GM18499 (cell line): ENCODE data around the gene DTNBP1.

Experiments used
- ATAC-seq: cut with Tn5 transposase; IDR thresholded peaks from one replicate; pipeline ENCODE4 v1.9.1; 2021; ENCODE audit warnings: moderate number of reproducible peaks; ENCODE audit not compliant: insufficient read depth, unreplicated experiment

The DTNBP1 gene

DNA sequence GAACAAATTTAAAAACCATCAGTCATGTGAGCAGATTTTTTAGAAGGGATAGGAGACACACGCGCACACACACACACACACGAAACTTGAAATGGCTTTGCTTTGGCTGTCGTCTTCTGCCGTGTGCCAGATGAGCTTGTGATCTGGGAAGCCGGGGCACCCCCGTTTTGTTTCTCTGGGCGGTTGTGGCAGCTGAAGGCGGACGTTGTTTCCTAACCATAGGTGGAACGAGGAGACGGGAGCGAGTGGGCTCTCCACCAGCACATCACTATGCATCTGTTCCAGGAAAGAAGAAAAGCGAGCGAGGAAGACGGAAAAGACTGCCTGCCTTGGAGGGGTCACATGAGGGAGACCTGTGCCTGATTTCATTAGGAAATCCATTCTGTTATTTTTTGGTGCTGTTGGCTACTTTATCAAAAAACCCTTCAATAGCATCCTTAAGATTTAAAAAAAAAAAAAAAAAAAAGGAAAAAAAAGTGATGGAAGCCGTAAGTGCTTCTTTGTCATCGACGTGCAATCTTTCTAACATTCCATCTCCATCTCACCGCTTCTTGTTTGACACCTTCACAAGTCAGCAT lies 142.1 kb downstream of the DTNBP1 start:
- ATAC-seq: no peak

DNA sequence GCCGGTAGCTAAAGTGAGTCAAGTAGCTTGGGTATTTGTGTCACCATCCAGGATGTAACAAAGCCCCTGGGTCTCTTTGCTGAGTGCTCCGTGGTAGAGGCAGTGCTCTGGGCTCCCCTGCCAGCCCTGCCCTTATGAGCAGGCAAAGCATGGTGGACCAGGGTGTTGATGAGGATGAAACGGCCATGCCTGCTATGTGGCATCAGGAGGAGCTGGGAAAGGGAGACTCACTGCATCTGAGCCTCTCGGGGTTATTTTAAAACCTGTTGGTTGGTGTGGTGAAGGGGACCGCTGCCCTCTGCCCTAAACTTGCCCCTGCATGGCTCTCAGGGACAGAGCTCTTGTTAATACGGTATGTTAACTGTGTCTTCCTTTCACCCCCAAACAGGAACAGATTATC lies 143.1 kb downstream of the DTNBP1 start:
- ATAC-seq: no peak

DNA sequence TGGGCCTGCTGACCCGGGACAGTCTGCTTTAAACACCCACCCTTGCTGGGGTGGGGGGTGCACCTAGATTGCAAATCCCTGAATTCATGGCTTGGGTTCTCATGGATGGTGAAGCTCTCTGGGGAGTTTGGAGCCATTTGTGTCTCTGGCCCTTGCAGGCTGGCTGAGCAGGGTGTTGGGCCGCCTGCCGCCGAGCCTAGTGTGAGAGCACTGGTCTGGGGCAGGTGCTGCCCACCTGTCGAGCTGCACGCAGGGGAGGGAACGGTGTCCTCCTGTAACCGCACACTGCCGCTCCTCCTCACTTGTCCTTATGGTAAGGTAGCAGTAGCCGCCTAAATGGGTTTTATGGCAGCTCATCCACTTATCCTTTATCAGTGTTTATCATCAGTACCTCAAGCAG lies 143.9 kb downstream of the DTNBP1 start:
- ATAC-seq: no peak

DNA sequence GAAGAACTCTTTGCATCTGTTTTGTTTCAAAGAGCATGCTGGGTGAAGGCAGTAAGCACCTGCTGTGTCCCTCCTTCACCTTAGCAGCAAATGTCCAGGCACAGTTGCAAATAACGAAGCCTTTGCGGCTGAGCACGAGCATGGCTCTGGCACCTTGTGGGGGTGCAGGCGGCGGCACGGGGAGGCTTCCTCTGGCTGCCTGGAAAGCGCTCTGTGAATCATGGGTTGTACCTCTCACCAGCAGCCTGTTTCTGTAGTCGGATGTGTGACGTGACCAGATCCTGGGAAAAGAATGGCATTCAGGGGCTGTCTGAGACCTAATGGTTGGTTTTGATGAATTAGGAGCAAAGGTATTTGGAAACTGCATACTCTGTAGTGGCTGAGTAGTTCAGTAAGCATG lies 144.8 kb downstream of the DTNBP1 start:
- ATAC-seq: no peak

DNA sequence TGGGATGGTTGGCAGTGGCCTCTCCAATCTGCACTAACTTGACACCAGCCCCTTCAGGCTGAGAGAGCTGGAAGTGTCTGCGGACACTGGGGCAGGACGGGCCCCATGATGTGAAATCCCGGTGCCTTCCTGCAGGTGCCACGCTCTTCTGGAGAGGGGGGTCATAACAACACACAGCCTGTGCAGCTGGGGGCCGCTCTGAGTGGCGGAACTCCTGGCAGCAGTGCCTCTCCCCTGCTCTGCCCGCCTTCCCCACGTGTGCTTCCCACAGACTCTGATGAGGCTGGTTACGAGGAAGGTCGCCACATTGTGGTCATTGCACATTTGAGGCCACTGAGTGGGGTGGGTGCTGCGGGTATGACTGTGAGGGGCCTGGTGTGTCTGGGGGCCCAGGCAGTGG lies 145.2 kb downstream of the DTNBP1 start:
- no peak for ATAC-seq

DNA sequence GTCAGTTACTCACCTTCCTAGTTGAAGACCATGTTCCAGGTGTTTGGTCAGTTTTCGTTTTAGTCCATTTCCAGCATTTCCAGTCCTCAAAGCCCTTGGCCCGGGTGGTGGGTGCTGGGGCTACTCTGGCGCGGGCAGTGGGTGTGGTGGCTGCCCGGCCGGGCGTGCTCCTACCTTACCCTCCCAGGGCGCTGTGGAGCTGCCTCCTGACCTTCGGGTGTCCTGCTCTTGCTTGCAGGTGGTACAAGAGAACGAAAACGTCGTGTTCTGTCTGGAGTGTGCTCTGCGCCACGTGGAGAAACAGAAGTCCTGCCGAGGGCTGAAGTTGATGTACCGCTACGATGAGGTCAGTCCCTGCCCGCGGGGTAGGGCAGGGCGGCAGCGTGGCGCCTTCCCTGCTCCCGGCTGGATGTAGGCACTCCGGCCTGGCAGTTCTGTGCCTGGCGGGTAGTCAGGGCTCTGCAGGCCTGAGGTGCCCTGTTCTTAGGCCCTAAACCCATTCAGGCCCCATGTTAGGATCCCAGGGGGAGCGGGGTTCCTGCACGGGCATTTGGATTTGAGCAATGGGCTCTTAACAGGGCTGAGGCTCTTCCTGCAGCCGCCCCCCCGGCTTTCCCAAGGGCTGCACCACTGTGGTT lies 145.8 kb downstream of the DTNBP1 start:
- ATAC-seq: no peak

DNA sequence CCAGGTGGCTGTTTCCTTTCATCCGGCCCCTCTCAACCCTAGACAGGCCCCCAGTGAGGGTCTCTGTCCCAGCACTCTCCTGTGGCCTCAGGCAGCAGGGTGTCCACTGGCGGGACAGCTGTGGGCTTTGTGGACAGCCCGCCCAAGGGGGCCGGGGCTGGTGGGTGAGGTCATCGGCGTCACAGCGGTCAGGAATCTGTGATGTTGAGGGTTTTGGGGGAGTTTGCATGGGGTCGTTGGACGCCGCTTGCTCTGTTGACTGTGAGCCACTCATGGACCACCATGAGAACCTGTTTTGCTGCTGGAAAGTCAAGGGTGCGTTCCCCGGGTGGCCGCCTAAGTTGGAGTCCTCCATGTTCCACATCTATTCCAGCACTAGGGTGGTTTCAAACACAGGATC lies 146.4 kb downstream of the DTNBP1 start:
- no peak for ATAC-seq

DNA sequence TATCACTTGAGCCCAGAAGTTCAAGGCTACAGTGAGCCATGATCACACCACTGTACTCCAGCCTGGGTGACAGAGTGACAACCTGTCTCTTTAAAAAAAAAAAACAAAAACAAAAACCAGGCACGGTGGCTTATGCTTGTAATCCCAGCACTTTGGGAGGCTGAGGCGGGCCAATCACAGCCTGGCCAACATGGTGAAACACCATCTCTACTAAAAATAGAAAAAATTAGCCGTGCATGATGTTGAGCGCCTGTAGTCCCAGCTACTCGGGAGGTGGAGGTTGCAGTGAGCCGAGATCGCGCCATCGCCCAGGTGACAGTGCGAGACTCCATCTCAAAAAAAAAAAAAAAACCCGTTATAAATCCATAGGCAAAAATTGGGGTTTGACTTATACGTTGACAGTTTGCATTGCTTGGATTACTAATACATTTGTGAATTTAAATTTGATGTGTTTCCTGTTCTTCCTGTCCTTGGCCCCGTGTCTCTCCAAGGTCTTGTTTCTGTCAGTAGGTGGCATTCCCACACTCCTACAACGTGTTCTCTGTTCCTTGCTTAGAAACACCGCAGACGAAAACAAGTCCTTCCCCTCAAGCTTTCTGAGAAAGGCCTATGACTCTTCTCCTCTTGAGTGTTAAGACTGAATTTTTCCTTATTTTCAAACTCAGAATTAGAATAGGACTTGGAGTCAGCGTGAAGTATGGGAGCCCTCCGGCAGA lies 147.0 kb downstream of the DTNBP1 start:
- ATAC-seq: no peak

DNA sequence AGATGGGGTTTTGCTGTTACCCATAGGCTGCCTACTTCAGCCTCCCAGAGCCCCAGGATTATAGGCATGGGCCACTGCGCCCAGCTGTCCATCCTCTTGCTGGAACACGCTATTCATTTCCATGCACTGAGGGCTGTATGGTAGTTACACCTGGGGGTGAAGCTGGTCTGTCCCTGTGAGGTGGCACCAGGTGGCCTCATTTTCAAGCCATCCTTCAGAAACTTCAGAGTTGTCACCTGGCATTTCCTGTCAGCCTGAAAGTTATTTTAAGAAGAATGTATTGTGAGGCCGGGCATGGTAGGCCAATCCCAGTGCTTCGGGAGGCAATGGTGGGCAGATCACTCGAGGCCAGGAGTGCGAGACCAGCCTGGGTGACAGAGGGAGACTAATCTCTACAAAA lies 147.6 kb downstream of the DTNBP1 start:
- ATAC-seq: no peak

DNA sequence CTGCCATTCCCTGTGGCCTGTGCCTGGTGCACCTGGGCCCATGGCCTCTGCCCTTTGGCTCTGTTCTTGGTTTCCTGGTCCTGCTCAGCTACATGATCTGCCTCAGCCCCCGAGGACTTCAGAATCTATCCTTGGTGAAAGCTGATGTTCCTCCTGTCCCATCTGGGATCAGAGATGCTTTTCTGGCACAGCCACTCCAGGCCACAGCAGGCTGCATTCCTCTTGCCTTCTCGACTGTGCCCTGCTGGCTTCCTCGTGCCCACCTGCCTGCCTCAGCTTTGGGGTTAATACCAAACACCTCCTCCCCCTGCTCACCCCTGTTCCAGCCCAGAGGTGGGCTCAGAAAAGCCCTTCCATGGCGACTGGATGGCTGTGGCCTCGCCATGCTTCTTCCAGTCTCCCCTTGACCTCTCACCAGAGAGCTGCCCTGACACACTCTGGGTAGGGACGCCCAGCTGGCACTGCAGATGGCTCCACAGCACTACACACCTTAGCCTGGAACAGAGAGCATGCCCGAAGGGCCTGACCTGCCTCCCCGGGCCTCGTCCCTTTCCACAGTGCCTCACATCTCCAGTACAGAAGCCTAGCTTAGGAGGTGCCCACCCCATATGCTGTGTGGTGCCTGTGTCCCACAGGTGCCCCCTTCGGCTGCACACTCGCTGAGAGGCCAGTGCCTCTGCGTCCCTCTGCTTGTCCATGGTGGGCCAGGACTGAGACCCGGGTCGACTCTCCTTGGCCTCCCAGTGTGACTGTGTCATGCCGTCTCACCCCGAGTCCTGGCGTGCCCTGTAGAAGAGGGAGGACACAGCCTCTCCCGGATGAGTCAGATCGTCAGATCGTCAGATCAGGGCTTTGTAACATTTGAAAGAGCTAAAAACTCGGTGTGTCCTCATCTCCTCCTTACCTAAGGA lies 148.8 kb downstream of the DTNBP1 start:
- ATAC-seq: no peak

DNA sequence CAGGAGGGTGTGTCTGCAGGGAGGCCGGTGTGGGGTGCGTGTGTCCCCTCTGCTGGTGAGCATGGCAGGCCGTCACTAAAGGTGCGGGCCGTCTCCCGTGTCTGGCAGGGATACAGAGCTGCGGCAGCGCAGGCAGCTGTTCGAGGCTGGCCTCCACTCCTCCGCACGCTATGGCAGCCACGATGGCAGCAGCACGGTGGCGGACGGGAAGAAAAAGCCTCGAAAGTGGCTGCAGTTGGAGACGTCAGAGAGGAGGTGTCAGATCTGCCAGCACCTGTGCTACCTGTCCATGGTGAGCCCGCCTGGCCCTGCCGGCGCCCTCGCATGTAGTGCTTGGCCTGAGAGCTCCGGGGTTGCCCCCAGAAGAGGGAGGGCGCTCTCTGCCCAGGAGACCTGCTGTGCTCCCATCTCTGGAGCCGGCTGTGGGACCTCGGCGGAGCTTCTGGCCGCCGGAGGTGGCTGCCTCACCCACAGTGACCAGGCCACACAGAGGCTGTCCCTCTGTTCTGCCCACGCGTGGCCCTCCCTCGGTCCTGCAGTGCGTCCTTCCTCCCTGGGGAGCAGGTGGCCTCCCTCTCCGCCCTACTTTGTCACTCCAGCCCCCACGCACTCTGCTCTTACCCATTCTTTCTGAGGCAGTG lies 149.6 kb downstream of the DTNBP1 start:
- ATAC-seq: no peak

DNA sequence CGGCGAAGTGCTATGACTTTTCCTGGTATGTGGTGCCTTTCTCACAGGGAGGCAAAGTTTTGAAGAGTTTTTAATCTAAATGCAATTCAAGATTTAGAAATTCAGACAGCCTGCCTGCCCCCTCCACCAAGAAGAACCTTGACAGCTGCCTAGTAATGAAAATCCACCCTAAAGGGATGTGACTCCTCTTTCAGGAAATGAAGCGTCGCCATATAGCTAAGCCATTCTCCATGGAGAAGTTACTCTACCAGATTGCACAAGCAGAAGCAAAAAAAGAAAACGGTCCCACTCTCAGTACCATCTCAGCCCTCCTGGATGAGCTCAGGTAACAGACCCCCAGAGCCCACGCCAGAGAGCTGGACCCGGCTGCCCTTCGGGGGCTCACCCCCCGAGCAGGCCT lies 150.1 kb downstream of the DTNBP1 start:
- no peak for ATAC-seq

DNA sequence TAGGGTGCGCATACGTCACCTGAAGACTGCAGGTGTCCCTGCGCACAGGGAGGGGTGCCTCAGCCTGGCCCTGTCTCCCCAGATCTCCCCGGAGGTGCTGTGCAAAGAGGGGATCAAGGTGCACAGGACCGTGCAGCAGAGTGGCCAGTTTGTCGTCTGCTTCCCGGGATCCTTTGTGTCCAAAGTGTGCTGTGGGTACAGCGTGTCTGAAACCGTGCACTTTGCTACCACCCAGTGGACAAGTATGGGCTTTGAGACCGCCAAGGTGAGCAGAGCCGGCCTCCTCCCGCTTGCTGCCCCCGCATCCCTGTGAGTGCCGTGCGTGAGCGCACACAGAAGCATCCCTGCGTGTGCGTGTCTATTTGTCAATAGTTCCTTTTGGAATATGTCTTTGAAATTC lies 150.7 kb downstream of the DTNBP1 start:
- ATAC-seq: no peak

DNA sequence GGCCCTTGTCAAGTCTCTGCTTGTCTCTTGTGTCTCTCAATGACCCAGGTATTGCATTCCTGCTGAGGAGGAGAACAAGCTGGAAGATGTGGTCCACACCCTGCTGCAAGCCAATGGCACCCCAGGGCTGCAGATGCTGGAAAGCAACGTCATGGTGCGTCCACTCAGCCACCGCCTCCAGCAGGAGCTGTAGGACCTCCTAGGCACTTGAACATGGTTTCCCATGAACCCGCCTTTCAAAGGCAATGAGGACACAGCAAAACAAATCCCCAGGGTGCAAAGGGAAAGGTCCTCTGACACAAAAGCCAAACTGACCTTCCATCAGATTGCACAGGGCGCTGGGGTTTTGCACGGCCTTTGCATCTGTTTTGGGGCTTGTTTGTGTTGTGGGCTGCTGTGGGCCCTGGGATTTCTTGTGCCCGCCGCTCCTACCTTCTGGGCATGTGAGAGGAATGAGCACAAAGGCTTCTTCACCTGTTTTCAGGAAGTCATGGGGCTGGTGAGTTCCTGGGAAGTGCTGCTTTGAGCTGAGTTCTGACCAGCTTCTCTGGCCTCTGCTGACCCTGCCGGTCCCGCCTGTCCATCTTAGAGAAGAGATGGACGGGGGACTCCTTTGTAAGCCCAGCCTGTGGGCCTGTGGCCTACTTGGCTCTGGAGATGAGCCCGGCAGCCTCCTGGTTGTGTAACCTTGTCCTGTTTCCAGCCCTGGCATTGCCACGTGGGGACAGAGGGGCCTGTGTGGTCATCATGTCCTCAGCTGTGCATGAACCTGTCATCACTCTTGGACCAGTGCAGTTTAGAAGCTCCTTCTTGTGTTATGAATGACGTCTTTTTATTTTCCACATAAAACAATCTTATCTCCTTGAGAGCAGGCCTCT lies 151.3 kb downstream of the DTNBP1 start:
- ATAC-seq: no peak

DNA sequence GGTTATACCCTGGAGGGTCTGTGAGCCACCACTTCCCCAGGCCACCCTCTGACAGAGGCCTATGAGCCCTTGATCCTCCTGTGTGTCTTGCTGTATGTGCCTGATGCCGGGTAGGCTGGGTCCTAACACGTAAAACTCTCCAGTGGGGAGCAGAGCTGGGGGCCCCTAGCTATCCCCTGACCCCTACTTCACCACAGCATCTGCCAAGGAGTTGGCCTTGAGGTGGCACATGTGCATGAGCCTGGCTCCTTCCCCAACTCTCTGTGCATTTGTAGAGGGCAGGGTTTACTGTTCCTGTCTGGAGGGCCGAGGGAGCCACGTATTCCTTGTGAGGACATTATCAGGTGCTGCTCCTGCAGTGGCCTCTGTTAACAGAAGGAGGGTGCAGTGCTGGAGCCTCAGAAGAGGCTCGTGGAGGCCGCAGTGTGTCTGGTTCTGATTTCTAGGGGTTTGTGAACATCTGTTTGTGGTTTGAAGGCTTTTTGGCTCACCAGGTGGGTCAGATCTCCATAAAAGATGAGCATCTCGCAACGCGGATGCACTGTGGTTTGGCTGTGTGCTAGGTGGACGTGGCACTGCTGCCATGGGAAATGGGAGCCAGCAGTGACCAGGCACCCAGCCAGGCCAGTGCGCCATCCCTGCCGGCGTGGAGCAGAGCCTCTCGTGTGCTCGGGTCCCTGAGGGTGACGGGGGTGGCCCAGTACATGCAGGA lies 152.1 kb downstream of the DTNBP1 start:
- ATAC-seq: no peak

DNA sequence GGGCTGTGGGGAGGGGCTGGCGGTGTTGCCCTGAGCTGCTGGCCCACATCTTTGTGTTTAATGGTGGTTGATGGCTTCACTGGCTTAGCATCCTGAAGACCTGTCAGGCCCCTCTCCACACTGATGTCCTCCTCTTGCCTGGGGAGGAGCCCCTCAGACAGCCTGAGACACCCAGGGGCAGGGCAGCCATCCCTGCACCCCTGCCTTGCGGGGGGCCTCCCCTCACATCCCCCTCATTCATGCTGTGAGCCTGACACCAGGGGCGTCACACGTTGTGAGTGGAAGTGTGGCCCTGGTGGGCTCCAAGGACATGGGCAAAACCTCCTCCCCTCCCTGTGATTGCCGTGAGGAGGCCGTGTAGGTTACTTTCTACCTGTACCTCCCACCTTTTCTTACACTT lies 152.7 kb downstream of the DTNBP1 start:
- no peak for ATAC-seq

DNA sequence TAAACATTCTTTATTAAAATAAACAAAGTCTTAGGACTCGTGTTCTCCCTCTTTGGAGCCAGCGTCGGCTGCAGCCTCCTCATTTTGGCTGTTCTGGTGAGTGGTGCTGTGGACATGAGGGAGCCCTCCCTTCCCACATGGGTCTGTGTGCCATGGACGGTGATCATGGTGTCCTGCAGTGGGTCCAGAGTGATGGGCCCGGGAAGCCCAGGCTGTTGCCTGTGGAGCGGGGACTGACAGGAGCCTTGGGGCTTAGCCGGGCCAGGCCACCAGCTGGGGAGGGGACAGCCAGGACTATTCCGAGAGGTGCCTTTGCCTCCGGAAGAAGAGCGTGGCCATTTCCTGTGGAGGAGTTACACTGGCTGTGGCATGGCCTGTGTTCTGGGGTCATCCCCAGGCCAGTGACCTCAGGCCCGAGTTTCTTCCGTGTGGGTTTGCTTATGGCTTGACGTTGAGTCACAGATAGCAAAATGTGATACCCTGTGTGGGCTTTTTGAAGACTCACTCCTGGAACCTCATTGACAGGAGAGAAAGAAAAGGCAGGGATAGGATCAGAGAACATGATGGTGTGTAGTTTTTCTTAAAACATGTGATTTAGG lies 153.4 kb downstream of the DTNBP1 start:
- ATAC-seq: no peak

DNA sequence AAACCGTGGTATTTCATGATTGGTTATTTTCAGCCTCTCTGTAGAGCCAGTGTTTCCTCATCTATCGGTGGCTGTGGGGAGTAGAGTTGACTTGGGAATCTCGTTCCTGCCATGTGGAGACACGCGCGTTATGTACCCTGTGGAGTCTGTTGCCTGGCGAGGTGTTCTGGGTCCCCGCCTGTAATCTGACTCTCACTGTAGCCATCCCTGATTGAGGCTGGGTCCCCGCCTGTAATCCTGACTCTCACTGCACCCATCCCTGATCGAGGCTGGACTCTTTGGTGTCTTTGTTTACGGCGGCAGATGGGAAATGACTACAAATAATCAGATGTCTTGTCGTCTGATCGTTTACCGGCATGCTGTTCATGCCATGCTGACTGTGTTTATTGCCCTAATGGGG lies 153.9 kb downstream of the DTNBP1 start:
- no peak for ATAC-seq
